Forelimb muscle (tissue), 1 donor: ENCODE measurements around the gene CC2D1A. TPM values are rescaled to one million over a fixed set of nuclear protein-coding genes. Genes with fewer than 3 reads are reported as not detected.
"Not testable (repeated sequence)": the region's sequence is repeated elsewhere in the genome, so short reads cannot be mapped to it uniquely, and the experiment has no call there.

Source experiments
- DNase-seq: peaks from one replicate; pipeline ENCODE4 v3.0.0-alpha.2; 2013; ENCODE audit warnings: low read depth
- polyA plus RNA-seq: library from polyadenylated mRNA; unstranded; fragments of 120-200 nt; gene quantifications from one replicate; pipeline ENCODE4 v1.2.1, GENCODE V29; 2013; ENCODE audit not compliant: insufficient read length

CC2D1A gene
- polyA plus RNA-seq, 1 donor, result 13.2 TPM

GRCh38 chr19:13961826-13962698 lies 56.1 kb downstream of the CC2D1A start:
- DNase-seq, result no peak

GRCh38 chr19:13962699-13963602 lies 57.0 kb downstream of the CC2D1A start:
- DNase-seq, result no peak

- DNase-seq, result no peak
These were observed 57.7 kb downstream of the CC2D1A start for GRCh38 chr19:13963603-13964105.

DNA sequence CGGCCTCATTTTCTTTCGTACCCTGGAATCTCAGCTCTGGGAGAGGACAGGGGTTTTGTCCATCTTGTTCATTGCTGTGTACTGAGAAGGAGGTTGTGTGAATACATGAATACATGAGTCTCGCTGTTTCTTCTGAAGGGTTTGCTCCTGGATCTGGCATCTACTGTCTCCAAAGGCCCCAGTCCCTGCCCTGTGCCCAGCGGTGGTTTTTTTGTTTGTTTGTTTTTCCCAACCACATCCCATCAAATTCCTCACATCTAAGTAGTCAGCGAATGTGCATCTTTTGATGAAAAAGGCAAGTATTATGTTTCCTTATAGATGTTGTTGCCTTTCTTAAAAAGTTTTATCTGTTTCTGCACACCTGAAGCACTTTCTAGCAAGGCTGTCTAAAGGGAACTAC lies 58.8 kb downstream of the CC2D1A start:
- no peak for DNase-seq

GRCh38 chr19:13965377-13965896 lies 59.4 kb downstream of the CC2D1A start:
- DNase-seq, result no peak

- DNase-seq, result no peak
These were observed 60.1 kb downstream of the CC2D1A start for GRCh38 chr19:13965926-13966683.

GRCh38 chr19:13966684-13967128 lies 60.7 kb downstream of the CC2D1A start:
- no peak for DNase-seq

- DNase-seq, result not testable (repeated sequence)
These were observed 61.2 kb downstream of the CC2D1A start for GRCh38 chr19:13967206-13967605.

DNA sequence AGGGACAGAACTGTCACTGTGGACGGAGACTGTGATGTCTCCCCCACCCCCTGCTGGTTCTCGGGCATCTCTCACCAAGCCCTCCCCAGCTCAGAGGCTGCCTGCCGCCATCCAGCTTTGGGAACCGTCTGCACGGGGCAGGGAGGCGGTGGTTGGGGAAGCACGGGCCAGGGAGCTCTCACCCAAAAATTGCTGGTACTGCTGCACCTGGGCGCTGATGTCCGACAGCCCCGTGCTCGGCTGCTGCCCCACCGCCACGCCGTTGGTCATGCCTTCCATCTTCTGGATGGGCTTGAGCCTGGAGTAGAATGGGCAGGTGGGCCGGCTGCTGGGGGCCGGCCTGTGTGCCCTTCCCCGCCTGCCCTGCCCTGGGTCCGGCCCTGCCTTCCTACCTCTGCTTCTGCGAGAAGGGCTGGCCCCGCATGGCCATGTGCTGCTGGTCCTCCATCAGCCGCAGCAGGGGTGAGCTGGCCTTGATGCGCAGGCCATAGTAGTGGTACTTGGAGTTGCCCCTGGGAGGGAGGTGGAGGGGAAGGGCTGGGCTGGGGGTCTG lies 62.5 kb downstream of the CC2D1A start:
- no peak for DNase-seq

- no peak for DNase-seq
These were observed 63.0 kb downstream of the CC2D1A start for GRCh38 chr19:13968999-13969398.

GRCh38 chr19:13969897-13970296 lies 63.9 kb downstream of the CC2D1A start:
- DNase-seq, result no peak

DNA sequence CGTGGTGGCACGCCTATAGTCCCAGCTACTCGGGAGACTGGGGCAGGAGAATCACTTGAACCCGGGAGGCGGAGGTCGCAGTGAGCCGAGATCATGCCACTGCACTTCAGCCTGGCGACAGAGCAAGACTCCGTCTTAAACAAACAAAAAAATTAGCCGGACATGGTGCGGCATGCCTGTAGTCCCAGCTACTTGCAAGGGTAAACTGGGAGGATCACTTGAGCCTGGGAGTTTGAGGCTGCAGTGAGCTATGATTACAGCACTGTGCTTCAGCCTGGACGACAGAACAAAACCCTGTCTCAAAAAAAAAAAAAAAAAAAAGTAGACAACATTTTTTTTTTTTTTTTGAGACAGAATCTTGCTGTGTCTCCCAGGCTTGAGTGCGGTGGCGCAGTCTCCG lies 65.9 kb downstream of the CC2D1A start:
- DNase-seq, result not testable (repeated sequence)

DNA sequence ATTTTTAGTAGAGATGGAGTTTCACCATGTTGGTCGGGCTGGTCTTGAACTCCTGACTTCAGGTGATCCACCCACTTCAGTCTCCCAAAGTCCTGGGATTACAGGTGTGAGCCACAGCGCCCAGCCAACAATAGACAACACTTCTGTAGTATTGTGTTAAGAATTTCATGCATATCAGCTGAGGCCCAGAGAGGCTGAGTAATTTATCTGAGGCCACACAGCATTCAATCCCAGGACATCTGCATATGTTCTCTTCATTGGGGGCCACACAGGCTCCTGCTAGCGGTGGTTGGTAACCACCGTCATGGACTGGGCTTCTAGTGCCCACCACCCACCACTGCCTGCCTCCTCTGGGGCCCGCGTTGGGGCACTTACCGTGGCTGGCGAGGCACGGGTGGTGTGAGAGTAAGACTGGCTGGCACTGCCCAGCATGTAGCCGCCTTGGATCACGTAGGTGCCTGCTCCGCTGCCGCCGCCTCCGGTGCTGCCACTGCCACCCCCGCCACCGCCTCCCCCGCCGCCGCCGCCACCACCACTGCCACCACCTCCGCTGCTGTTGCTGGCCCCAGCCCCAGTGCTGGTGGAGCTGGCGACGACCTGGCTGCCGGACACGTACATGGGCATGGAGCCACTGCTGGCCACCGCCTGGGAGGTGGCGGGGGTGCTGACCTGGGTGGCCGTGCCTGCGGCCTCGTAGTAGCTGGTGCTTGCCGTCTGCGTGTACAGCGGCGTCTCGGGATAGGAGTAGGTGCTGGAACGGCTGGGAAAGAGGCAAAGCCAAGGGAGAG lies 66.6 kb downstream of the CC2D1A start:
- DNase-seq, result no peak

DNA sequence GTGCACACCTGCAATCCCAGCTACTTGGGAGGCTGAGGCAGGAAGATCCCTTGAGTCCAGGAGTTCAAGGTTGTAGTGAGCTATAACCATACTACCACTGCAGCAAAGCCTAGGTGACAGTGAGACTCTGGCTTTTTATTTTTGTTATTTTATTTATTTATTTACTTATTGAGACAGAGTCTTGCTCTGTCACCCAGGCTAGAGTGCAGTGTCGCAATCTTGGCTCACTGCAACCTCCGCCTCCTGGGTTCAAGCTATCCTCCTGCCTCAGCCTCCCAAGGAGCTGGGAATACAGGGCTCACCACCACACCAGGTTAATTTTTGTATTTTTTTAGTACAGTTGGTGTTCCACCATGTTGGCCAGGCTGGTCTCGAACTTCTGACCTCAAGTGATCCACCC lies 67.5 kb downstream of the CC2D1A start:
- DNase-seq, result not testable (repeated sequence)

DNA sequence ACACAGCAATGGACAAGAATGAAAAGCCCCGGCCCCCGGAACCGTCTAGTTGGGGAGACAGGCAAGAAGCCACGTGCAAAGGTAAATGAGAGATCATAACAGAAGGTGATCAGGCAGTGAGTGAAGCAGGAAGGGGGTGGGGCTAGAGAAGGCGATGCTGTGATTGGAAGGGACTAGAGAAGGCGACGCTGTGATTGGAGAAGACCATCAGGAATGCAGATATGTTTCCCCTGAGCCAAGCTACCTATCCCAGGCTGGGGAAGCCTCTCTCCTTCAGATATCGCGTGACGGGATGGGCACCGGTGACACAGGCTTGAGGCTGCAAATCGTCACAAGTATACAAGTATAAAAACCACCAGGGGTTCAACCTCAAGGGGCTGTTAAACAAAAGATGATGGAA lies 68.1 kb downstream of the CC2D1A start:
- DNase-seq, result no peak

DNA sequence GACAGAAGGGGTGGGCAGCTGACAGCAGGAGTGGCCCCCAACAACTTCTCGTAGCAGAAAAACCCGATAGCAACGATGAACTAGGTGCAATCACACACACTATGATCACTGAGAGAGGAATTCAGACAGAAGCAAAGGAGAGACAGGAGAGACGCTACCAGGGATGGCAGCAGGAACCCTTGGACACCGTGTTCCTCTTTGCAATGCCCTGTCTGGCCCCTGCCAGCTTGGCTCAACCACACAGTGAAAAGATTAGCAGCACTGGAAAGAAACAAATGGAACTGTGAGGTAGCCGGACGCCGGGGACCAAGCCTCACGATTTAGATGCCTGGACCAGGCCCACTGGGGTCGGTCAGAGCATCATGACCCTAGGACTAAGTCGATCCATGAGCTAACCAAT lies 69.9 kb downstream of the CC2D1A start:
- DNase-seq, result no peak

DNA sequence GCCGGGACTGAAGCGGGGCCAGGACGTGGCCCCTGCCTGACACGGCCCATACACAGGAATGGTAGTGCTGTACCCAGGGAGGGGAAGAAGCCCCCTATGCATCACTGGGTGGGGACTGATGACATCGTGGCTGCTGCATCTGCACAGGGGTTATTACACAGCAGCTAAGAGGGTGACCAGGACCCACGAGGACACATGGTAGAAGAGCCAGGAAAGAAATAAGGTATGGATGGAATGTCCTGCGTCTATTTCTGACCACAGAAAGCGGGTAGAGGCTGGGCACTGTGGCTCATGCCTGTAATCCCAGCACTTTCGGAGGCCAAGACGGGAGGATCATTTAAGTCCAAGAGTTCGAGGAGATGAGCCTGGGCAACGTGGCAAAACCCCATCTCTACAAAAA lies 70.4 kb downstream of the CC2D1A start:
- DNase-seq, result no peak

GRCh38 chr19:13977803-13978202 lies 71.8 kb downstream of the CC2D1A start:
- DNase-seq, result no peak

DNA sequence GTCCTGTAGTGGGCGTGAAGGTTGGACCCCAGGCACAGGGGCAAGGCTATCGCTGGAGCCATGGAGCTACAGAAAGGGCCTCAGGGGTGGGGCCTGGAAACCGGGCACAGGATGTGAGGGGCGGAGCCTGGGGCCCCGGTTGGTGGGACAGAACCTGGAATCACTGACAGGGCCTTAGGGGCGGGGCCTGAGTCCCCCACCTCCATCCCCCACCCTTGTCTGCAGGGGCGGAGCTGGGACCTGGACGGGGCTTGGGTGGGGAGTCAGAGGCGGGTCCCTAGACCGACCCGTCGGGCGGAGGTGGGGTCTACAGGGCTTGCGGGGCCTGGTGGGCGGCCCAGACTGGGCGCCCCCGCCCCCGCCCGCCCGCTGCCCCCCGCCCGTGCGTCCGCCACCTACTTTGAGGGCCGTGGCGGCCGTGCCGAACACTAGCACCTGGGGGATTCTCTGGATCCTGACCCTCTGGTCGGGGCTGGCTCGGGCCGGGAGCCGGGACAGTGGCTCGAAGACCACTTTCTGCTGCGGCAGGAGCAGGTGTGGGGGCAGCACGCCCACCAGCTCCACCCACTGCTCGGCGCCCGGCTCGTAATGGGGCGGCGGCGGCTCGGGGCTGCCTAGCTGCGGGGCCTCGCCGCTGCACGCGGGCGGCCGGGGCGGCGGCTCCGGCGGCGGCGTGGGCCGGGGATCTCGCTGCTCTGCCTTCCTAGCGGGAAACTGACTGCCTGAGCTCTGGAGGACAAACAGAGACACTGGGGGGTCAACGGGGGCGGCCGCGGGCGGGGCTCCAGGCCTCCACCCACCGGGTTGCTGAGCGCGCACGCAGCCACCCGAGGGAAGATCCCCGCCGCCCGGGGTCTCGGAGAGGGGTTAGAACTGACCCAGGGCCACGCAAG lies 72.6 kb downstream of the CC2D1A start:
- DNase-seq, result peak; percentile 54
